Left lung (tissue), 10 donors: ENCODE data around the gene GFPT1. TPM values are rescaled to one million over a fixed set of nuclear protein-coding genes. Genes with fewer than 3 reads are reported as not detected.

Experiments
- ATAC-seq: fragments of 200-7000 bp; cut with Tn5 transposase; one replicate; pipeline ENCODE4 v1.9.1; 2020; ENCODE audit warnings: moderate library complexity
- DNase-seq, 4 donors: peaks; one replicate each; pipeline ENCODE4 v3.0.0-alpha.2; 2013 to 2020
- H3K27ac ChIP-seq, 2 donors: fragments of 200-600 bp; sonication (generic) in 1 of 2; one replicate each; pipeline versions ENCODE4 v1.5.0 to v1.8.0; 2020 to 2021
- H3K27me3 ChIP-seq, 2 donors: fragments of 200-600 bp; sonication (generic) in 1 of 2; one replicate each; pipeline versions ENCODE4 v1.5.0 to v1.8.0; 2020 to 2021
- H3K36me3 ChIP-seq, 2 donors: fragments of 200-600 bp; sonication (generic) in 1 of 2; one replicate each; pipeline versions ENCODE4 v1.5.0 to v1.8.0; 2020 to 2021
- H3K4me1 ChIP-seq, 2 donors: fragments of 200-600 bp; one replicate each; pipeline ENCODE4 v1.8.0; 2021
- H3K4me3 ChIP-seq, 2 donors: fragments of 200-600 bp; sonication (generic) in 1 of 2; one replicate each; pipeline versions ENCODE4 v1.5.0 to v1.8.0; 2020 to 2021; ENCODE audit warnings: mild to moderate bottlenecking in 1 of 2
- H3K9me3 ChIP-seq, 2 donors: fragments of 200-600 bp; sonication (generic) in 1 of 2; one replicate each; pipeline versions ENCODE4 v1.5.0 to v1.8.0; 2020 to 2021
- CTCF ChIP-seq, 2 donors: fragments of 200-600 bp; sonication (generic) in 1 of 2; IDR thresholded peaks; one replicate each; pipeline versions ENCODE4 v1.5.0 to v1.8.0; 2021; ENCODE audit warnings: antibody characterized with exemption in 2 of 2
- intact Hi-C, 2 donors: fragments of 100-400 bp; cut with DNase I; formaldehyde crosslinking; loops; one replicate each; pipeline versions ENCODE4 v1.11.2 to v1.14.2; 2022
- polyA plus RNA-seq, 6 donors: library from polyadenylated mRNA; unstranded; fragments of 120-200 nt; gene quantifications; one replicate each; pipeline ENCODE4 v1.2.1, GENCODE V29; 2013; ENCODE audit not compliant: insufficient read length in 6 of 6
- total RNA-seq, 2 donors: library from RNA; stranded (reverse); fragmentation: NEBNext Ultra II Directional; extraction: Animal tissue kit (Norgen Biotek cat#: 25700); gene quantifications; one replicate each; pipeline ENCODE4 v1.2.1, GENCODE V29; 2021
- donor health status: DM: no; HTN: yes; CAD: no.
- donor health status: DM: no; HTN: no; CAD: no.

Gene GFPT1
- total and polyA plus RNA-seq, 8 donors, result 26.3 to 95.7 (median 30.5) TPM

GRCh38 chr2:69280796-69281412 lies 106.1 kb downstream of the GFPT1 start:
- no peak for TF ChIP-seq CTCF (IDR thresholded peaks at IDR 0.05)
- intact Hi-C loops, result no loop called here
- no peaks in the 10 kb centered on the region for H3K36me3 ChIP-seq
- H3K27ac ChIP-seq, result no peak overlapping the region
- H3K9me3 ChIP-seq, result no peaks in the 10 kb centered on the region
- no peak for ATAC-seq
- DNase-seq, result no peak
- no peaks in the 10 kb centered on the region for H3K27me3 ChIP-seq
- H3K4me3 ChIP-seq, result no peak overlapping the region
- H3K4me1 ChIP-seq, result no peaks in the 10 kb centered on the region

- no peak for ATAC-seq
These were observed 106.9 kb downstream of the GFPT1 start for GRCh38 chr2:69279931-69280681.

GRCh38 chr2:69279211-69279610 lies 107.8 kb downstream of the GFPT1 start:
- Histone ChIP-seq H3K4me3 (no peak overlapping the region), H3K27me3 (no peaks in the 10 kb centered on the region), H3K4me1 (no peaks in the 10 kb centered on the region), H3K36me3 (no peaks in the 10 kb centered on the region), H3K9me3 (no peaks in the 10 kb centered on the region), H3K27ac (no peak overlapping the region)
- ATAC-seq (no peak), DNase-seq (no peak)
- no peak for TF ChIP-seq CTCF (IDR thresholded peaks at IDR 0.05)
- intact Hi-C loops, result no loop called here

More at GRCh38 chr2:69279931-69280681, 106.9 kb downstream of the GFPT1 start:
- no peaks in the 10 kb centered on the region for H3K36me3 ChIP-seq
- intact Hi-C loops, result no loop called here
- no peak for DNase-seq
- TF ChIP-seq CTCF (IDR thresholded peaks at IDR 0.05), result no peak
- H3K4me3 ChIP-seq, result no peak overlapping the region
- no peaks in the 10 kb centered on the region for H3K9me3 ChIP-seq
- H3K27ac ChIP-seq, result no peak overlapping the region
- H3K27me3 ChIP-seq, result no peaks in the 10 kb centered on the region
- no peaks in the 10 kb centered on the region for H3K4me1 ChIP-seq

- Histone ChIP-seq H3K27ac (no peak overlapping the region), H3K36me3 (no peaks in the 10 kb centered on the region), H3K9me3 (no peaks in the 10 kb centered on the region), H3K27me3 (no peaks in the 10 kb centered on the region), H3K4me3 (no peak overlapping the region), H3K4me1 (no peaks in the 10 kb centered on the region)
- no peak for TF ChIP-seq CTCF (IDR thresholded peaks at IDR 0.05)
- intact Hi-C loops, result no loop called here
- no peak for ATAC-seq
- DNase-seq, result peak in 1 of 4 donors; percentile 33
These were observed 108.7 kb downstream of the GFPT1 start for GRCh38 chr2:69278366-69278765.

GRCh38 chr2:69275490-69275889 lies 111.5 kb downstream of the GFPT1 start:
- TF ChIP-seq CTCF (IDR thresholded peaks at IDR 0.05), result no peak
- H3K4me1 ChIP-seq, result peaks cover 0 to 19% of the 10 kb centered on the region in 2 donors
- no peak for DNase-seq
- H3K9me3 ChIP-seq, result no peaks in the 10 kb centered on the region
- intact Hi-C loops, result no loop called here
- ATAC-seq, result no peak
- H3K36me3 ChIP-seq, result no peaks in the 10 kb centered on the region
- no peak overlapping the region for H3K27ac ChIP-seq
- H3K4me3 ChIP-seq, result no peak overlapping the region
- no peaks in the 10 kb centered on the region for H3K27me3 ChIP-seq
